Stimulated activated CD4-positive, alpha-beta T cell treated with anti-CD3 and anti-CD28 coated beads, TNF-alpha, amount 100 ng/mL, for 48 hours (primary cell): ENCODE results near the gene AK4.

Experiments
- DNase-seq, 3 donors: peaks; one replicate each; pipeline ENCODE4 v3.0.0-alpha.2; 2020; ENCODE audit warnings: low read depth in 3 of 3

Gene AK4

DNA sequence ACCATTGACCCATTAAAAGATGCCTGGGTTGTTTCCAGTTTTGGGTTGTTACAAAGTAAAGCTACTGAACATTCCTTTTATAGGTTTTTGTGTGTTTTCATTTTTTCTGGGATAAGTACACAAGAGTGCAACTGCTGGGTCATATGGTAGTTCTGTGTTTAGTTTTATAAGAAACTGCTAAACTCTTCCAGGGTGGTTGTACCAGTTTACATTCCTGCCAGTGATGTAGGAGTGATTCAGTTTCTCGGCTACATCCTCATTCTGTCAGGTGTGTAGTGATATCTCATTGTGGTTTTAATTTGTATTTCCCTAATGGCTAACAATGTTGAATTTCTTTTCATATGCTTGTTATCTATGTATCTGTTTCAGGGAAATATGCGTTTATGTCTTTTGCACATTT is 102.8 kb downstream of the AK4 start:
- DNase-seq: no peak

DNA sequence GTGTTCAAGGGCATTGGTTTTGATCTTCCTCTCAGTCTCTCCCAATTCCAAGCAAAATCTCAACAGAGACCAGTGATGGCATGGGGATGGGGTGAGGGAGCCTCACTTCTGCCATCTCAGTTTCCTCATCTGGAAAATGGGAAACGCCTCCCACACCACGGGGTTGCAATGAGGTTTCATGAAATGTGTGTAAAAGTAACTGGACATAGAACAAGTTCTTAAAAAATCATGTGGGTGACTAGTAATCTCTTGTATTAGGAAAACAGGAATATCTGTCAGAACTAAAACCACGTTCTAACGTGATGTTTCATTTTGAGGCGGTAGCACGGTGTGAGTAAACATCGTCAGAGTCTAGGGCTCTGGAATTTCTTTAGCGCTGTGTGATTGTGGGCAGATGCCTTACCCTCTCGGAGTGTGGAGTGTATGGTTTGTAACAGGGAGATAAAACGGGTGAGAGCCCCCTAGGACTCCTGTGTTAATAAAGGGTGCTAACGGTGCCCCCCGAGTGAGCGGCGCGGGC is 105.9 kb downstream of the AK4 start:
- no peak for DNase-seq

DNA sequence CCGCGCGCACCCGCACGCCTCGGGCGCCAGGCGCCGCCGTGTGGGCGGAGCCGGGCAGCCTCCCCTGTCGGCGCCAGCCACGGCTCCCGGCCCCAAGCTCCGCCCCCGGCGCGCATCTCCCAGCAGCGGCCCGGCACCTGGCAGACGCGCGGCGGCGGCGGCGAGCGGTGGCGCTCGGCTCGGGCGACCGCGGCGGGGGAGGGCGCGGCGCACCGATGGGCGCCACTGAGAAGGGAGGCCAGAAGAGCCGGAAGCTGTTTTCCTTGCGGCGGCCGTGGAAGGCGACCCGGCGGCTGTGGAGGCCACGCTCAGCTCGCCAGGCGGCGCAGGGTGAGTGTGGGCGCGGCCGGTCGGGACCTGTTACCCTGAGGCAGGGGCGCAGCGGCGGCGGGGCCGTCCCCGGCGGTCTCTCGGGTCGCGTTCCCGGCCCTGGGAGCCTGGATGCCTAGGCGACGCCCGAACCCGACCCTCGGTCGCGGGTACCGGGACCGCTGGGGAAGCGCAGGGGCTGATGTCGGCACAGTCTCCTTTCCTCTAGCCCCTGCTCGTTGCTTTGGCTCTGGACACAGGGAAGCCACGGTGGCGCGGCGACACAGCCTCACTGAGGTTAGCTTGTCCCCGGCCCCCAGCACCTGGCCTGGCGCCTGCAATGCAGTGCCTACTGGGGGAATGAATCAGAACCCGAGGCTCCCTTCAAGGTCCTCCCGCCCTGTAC is 106.5 kb downstream of the AK4 start:
- DNase-seq: peak; percentile 62 to 81 (median 67)

DNA sequence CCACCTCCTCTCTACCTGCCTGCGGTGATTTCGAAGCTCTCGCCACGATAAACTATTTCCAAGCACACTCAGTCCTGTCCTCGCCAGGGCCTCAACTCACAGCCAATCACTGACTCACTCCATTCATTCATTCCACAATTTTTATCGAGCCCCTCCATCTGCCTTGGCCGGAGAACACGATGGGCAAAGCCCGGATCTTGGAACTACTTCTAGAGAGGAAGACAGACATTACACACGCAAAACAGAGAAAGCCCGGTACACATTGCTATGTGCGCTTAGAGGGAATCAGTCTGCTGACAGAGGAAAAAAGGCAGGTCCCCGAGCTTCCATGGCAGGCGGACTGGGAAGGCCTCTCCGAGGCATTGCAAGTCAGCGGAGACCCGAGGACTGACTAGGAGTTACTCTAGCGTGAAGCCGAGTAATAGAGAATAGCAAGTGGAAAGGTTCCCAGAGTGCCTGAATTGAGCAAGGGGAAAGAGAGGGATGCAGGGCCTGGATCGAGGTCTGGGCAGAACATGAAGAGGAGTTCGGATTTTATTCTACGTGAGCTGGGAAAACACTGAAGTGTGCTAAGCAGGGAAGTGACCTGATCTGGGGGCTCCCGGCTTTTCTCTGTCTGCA is 107.1 kb downstream of the AK4 start:
- DNase-seq: no peak

DNA sequence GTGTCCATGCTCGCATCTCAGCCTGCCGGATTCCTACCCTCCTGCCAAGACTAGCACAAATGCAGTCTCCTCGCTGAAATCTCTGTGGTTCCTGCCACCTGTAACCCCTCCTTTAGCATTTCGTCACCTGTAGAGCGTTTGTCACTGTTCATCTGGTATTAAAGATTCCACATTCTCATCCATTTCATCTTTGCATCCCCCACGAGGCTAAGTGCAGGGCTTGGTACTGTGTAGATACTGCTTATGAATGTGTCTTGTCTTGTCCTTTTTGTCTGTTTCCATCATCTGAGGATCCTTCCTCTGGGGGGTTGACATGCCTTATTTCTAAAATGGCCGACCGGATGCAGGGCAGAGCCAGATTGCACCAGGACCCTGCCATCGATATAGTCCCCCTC is 107.7 kb downstream of the AK4 start:
- DNase-seq: no peak

DNA sequence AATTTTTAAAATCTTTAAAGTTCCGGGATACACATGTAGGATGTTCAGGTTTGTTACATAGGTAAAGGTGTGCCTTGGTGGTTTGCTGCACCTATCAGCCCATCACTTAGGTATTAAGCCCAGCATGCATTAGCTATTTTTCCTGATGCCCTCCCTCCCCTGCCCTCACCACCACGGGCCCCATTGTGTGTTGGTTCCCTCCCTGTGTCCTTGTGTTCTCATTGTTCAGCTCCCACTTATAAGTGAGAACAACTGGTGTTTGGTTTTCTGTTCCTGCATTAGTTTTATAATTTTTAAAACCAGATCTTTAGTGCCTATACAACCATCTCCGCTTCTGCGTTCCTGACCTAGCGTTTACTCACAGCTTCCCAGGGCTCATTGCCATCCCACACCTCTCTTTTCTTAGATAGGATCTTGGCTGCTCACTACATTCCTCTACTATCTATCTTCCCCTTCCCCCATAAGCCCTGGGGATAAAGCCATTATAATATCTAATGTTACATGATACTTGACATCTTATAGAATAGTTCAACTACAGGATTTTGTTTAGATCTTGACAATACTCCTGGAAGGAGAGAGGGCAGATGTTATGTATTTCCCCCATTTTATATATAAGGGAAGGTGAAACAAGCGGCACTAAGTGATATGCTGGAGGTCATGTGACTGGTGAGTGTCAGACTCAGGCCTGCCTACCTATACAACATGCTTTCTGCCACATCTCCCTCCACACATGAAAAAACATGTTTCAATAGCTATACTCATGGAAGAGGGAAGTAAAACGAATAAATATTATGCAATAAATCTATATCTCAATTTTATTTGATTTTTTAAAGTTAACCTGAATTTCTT is 109.1 kb downstream of the AK4 start:
- no peak for DNase-seq

DNA sequence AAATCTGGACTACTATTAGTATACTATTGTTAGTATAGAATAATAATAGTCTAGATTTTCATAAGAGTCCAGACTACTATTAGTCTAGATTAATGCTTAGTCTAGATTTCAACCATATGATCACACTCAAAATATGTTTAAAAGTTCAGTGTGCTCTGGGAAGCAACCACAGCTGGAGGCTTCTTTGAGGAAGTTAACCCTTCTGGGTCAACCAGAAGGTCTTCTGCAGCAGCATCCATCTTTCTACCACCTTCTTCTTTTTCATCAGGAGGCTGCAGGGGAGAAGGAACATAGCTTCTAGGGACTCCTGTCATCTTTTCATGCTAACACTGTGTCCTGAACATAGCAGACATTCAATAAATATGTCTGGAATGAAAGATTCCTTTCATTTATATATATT is 110.1 kb downstream of the AK4 start:
- DNase-seq: no peak

DNA sequence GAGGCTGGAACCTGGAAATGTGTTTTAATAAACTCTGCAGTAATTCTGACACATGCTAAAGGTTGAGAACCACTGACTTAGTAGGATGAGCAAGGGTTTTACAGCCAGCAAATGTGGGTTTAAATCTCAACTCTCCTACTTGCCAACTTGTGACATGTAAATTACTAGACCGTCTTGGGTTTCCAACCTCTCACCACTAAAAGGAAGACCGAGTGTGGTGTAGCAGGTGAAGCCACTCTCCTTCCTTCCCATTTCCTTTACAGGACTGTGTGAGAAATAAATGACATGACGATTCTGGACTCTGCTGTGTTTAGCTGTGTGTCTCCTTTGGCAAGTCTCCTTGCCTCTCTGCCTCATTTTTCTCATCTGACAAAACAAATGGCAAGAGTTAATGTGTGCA is 111.8 kb downstream of the AK4 start:
- DNase-seq: no peak

DNA sequence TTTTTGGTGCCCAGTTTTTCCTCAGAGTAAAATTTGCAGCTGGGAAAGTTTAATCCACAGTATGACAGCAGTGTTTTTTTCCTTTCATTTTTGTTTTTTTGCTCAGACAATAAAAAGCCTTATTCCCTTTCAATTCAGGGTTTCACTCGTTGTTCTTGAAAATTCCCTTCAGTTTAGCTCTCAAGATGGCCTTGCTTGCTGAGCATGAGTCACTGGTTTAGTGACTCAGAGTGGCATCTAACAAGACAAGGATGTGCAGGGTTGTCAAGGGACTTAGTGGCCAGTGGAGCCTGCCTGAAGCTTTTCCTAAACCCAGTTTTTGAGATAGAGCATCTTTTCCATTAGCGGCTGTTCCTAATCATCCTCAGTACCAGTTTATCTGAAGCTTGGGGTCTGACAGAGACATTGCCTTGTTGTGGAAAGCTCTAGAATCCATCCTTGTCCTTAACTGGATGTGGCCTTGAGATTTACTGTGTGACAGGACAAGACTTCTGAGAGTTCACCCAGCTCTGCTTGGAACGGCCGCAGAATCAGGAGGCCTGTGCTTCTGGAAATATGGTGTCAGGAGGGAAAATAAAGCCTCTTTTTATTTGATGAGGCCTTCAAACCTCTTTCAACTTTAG is 113.0 kb downstream of the AK4 start:
- DNase-seq: no peak

DNA sequence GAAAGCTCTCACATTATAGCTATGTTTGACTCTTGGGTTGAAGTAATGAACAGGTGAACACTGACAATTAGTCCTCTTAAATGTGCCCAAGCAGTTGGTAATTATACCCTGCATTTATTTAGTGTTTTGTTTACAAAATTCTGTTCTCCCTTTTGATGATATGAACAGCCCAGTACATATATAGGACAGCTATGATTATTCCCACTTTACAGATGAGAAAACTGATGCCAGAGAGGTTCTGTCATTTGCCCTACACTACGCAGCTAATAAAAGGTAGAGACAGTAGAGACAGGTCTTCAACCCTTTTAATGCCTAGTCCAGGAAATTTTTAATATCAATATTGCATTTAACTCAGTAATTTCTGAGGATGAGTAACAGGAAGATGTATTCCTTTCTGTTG is 115.3 kb downstream of the AK4 start:
- DNase-seq: no peak

DNA sequence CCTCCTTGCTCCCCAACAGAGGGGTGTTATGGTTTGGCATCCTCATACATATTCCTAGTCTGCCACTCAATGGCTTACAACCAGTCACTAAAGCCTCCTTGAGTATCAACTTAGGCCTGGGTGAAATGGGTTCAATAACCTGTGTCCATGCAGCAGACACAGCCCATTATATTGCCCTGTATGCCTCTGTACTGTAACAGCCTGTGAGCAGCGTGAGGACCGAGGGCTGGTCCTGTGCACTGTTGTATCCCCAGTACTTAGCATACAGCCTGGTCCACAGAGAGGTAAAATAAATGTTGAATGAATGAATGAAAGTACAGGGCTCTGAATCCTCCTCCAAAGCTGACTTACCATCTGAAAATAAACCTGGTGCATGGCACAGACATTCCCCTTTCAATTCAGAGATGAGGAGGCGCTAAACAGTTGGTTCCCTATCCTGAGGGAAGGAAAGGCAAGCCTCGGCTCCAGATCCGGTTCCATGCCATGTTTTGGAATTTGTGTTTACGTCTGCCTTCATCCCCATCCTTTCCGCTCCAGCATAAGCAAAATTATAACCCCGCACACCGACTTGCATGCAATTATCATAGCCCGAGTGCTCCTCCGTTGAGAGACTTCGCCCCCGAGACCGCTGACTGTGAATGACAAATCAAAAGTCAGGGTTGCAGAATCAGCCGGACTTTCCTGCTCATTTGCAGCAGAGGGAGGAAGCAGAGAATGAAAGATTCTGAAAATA is 116.4 kb downstream of the AK4 start:
- DNase-seq: no peak

DNA sequence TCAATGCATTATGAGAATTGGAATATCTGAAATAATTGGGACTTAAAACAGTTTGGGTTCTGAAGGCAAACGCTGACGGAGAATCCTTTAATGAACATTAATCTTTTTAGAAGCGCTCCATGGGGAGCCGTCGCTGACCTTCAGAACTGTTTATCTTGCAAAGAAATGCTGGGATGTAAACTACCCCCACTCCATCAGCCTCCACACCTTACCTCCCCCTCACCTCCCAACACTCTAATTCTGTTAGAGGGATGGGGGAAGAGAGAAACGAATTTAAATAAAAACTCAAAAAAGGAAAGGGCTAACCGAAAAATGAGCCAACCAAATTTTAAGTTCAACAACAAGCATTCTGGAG is 117.3 kb downstream of the AK4 start:
- no peak for DNase-seq

DNA sequence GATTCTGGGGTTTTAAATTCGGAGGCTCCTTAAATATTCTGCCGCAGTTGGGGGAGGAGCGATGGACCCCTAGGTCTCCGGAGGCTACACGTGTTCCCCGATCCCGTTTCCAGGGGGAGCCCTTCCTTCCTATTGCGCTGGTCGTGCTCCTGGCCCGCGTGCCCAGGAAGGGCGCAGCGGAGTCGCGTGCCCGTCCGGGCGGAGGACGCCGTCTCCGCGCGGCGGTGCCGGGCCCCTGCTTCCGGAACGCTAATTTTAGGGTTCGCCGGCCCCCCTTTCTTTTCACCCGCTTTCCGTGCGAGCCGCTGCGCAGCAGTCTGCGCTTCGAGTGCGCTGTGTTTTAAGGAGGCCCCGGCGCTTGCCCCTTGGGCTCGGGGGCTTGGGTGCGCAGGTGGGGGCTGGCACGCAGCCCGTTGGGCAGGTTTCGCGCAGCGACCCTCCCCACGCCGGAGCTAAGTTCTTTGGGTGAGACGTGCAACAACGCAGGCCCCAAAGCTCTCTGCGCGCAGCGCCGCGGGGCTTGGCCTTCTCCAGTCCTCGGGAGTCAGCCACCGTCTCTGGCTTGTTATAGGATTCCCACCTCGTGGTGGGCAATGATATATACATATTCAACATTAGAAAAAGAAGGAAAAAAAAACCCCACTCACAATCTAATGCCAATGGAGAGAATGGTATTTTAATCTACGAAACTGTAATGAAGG is 117.8 kb downstream of the AK4 start:
- no peak for DNase-seq

DNA sequence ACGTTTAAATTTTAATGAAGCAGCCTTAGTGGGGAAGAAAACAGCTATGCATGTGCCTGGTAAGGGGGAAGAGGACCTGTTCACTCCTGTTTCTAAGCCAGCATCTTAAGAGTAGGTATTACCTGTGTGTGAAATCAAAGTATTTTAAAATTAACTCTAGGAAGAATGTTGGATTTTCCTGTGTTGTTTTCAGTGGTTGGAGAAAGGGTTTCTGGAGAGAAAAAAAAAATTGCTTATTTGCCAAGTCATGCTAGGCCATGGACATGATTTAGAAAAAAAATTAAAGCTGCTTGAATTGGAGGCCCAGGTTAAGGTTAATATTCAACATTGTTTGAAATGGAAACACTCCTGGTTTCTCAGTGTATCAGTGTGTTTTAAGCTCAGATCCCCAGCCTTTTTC is 118.5 kb downstream of the AK4 start:
- no peak for DNase-seq

DNA sequence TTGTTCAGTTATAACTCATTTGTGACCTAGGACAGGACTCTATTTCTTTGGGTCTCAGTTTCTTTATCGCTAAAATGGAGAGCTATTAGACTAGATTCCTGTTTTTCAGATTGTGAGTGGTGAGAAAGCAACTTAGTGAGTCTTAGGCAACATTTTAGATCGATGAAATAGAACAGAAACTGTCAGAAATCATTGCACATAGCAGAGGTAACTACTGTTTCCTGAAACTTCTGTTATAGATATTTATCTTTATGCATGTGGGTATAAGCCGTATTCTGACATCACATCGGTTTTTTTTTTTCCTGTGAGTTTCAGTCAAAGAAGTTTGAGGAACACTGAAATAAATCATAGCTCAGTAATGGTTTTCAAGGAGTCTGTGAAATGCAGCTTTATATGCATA is 119.3 kb downstream of the AK4 start:
- DNase-seq: no peak

DNA sequence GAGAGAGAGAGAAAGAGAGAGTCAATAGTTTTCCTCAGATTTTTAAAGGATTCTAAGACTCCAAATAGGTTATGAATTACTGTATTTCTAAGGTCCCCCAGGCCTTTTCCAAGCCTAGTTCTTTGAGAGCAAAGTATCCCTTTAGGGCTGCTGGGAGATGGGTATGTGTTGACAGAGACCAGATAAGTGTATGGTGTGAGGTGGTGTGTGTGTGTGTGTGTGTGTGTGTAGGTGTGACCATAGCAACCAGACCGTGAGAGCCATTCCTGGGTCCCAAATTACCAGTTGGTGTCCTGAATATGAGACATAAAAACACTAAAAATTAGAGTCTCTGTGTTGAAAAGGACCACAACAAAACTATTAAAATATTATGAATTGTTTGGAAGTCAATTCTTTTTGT is 119.7 kb downstream of the AK4 start:
- DNase-seq: no peak

DNA sequence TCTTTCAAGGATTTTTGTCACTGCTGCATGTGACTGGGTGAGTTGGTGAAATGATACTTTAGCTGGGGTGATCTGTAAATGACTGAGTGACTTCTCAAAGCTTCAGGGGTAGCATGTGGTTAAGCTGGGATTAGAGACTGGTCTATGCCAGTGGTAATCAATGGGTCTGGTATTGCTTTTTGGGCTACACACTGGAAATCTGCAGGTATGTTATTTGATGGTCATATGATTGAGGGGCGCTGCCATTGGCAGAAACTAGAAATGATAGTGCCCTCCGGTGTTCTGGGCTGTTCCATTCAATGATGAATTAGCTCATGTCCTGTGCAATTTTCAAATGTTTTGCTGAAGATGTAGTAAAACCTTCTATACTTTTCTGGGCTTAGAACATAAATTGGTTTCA is 121.6 kb downstream of the AK4 start:
- DNase-seq: no peak

DNA sequence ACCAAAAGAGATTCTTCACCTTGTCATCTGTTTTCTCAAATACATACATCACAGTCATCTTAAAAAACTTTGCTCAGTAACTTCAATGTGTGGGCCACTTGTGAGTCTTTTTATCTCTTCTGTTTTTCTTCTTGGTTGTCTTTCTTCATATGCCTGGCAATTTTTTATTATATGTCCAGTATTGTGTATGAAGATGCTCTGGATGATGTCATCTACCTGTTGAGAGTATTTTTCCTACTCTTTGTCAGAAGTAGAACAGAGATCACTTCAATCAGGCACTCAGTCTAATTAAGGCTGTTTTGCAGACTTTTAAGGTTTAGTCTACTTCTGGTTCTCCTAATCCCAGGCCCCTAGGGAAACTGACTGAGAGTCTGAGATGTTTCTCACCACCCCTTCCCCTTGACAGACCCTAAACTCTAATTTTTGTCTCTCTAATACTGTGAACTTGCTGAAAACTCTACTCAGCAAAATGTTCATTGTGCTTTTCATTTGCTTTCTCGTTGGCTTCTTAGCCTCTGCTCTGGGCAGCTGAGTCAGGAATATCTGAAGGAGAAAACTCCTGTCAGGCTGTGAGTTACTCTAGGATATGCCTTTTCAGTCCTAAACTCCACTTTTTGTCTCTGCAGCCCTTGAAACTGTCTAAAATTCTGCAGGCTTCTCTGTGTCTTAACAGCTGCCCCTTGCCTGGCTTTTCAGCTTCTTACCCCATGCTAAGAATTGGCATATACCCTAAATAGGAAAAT is 128.4 kb downstream of the AK4 start:
- no peak for DNase-seq

DNA sequence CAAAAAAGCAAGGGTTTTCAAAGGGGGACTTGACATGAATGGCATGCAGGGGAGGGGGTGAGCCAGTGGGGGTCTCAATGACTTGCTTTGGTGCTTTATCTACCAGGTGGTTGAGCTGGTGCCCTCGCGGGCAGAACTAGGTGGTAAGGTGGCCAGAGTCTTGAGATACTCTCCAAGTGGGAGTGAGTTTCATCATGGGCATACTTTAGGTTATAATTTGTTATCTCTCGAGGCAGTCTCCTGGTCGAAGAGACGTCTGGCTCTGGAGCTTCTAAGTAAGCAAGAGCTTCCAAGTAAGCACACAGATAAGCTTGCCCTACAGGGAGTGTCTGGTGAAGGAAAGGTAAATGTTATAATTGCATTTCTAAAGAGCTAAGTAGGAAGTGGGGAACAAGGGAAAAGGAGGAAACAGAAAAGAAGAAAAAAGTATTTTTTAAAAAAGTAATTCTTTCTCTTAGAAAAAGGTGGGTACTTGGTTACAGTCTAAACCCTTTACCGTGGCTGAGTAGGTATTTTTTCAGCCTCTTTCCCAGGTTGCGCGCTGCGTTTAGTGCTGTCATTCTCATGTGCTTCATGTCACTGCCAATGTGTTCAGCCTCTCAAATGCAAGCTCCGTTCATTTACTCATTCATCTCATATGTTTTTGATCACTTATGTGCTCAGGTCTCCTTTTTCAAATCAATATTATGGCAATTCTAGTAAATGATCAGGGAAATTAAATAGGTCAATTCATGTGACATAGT is 129.8 kb downstream of the AK4 start:
- no peak for DNase-seq
